Fibroblast of villous mesenchyme (primary cell): Measurements from ENCODE around the gene ATP23. TPM values are rescaled to one million over a fixed set of nuclear protein-coding genes. Genes with fewer than 3 reads are reported as not detected.

ENCODE experiments used
- DNase-seq: peaks from one replicate; pipeline ENCODE4 v3.0.0-alpha.2; 2010; ENCODE audit warnings: low read depth
- H3K4me3 ChIP-seq: 2 replicates; pipeline ENCODE4 v1.5.1; 2011; ENCODE audit warnings: low read depth, mild to moderate bottlenecking, low read length
- total RNA-seq: library from RNA; depleted of rRNA; stranded (reverse); fragments of >200 nt; gene quantifications from 2 replicates; pipeline ENCODE4 v1.2.3, GENCODE V29; 2012
- TF ChIP-seq, protein P1 (sequence below): IDR thresholded peaks from 2 replicates; pipeline ENCODE4 v1.5.1; 2012; ENCODE audit warnings: low read depth, mild to moderate bottlenecking, low read length; ENCODE audit not compliant: insufficient read depth

Gene ATP23
- total RNA-seq, 1 donor = 9.9 TPM

DNA sequence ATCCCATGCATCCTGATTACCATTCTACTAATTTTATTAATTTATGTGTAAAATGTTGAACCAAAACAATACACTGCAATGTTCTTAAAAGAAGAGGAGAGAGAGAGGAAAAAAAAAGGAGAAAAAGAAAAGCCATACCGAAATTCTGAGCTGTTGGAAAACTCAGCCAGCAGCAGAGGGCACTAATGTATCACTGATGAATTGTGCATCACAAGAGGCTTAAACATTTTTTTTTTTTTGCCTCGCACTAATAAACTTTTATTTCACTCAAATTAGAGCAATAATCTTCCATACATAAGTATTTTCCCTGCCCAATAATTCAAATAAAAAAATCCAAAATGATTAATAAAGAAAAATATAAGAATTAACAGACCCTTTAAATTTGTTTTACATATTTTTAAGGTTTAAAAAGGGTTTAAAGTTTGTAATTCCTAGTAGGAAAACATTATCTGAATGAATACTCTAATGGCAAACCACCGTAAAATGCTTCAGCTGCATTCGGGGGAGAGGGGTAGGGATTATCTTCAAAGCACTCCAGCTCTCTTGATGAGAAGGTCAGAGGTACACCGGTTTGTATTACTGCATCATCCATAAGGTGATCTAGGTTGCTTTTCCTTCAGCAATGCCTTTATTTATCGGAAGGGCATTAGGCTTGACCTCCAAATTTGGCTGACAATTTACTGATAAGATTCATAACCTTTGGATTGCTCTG lies 41.9 kb downstream of the ATP23 start:
- peak; percentile 66 for DNase-seq
- TF ChIP-seq, protein P1, sequence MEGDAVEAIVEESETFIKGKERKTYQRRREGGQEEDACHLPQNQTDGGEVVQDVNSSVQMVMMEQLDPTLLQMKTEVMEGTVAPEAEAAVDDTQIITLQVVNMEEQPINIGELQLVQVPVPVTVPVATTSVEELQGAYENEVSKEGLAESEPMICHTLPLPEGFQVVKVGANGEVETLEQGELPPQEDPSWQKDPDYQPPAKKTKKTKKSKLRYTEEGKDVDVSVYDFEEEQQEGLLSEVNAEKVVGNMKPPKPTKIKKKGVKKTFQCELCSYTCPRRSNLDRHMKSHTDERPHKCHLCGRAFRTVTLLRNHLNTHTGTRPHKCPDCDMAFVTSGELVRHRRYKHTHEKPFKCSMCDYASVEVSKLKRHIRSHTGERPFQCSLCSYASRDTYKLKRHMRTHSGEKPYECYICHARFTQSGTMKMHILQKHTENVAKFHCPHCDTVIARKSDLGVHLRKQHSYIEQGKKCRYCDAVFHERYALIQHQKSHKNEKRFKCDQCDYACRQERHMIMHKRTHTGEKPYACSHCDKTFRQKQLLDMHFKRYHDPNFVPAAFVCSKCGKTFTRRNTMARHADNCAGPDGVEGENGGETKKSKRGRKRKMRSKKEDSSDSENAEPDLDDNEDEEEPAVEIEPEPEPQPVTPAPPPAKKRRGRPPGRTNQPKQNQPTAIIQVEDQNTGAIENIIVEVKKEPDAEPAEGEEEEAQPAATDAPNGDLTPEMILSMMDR = peak; percentile 71
- H3K4me3 ChIP-seq = no peak overlapping the region

DNA sequence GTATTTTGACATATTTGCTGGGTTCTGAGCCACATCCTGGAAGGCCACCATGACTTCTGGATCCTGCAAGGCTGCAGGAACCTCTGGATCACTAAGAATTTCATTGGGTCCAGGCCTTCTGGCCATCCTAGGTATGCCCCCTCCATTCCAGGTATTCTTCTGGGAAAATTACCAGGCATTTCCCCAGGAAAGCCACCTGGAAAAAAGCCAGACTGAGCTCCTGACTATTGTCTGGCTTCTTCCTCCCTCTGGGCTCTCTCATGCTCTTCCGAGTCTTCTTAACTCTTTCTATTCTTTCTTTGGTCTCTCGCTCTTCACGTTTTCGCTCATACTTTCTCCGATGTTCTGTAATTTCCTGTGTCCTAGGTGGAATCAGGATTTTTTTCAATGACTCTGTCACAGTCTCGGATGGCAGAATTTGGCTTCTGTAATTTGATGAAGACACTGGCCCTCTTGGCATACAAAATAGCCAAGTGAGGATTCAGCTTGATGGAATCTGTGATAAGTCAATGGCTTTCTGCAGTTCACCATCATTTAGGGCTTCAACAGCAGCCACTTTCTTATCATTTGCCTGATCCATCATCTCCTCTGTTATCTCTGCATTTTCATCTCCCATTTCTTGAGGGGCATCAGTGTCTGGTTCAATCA lies 42.6 kb downstream of the ATP23 start:
- no peak for DNase-seq
- TF ChIP-seq, protein P1 = no peak
- H3K4me3 ChIP-seq = no peak overlapping the region

DNA sequence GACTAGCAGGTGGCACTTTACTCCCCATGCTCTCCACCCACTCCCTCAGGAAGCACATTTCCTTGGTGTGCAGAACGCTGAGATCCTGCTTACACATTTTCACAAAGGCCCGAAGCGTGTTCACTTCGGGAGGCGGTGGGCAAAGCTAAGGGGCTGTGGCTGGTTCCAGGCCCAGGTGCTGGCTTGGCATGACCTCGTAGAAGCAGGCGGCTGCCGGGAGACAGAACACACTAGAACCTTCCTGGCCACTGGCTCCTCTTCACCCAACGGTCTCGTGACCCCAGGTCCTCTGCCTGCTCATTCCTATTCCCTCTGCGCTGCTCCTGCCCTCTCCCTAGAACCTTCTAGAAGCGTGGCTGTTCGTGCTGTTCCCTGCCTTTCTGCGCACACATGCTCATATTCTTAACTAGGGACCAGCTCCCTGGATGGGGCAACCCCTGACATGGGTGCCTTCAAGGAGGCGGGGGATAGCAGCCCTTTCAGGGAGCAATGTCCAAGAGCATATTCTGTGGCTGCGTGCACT lies 43.3 kb downstream of the ATP23 start:
- TF ChIP-seq, protein P1 = no peak
- no peak for DNase-seq
- no peak overlapping the region for H3K4me3 ChIP-seq

DNA sequence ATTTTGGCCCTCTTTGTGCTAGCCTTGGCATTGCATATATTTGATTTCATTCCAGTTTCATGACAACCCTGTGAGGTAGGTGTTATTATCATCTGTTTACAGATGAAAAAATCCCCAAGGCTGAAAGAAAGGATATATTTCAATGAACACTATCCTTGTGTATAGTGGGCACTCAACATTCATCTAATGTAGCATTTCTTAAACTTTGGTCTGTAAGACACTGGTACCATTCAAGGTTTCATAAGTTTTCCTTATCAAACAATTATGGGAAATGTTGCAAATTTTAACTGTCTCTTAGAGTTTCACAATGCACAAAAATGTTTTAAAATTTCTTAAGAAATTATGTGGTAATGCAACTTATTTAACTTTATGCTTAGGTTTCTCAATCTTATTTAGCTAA lies 44.3 kb downstream of the ATP23 start:
- TF ChIP-seq, protein P1 = no peak
- DNase-seq = no peak

DNA sequence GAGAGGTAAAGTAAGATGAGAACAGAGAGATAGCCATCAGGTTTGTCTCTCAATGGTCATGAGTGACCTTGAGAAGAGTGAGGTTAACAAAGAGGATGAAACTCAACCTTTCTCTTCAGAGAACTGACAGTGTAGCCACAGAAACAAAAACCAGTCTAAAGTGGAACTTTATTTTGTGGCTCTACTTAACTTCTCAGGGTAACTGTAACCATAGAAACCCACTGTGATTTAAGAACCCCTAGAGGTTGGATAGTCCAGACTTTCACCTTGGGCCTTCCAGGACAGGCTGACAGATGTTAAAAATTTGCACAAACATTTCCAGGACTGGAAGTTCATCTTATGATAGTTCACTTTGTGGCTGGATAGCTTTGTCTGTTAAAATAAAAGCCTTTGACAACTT lies 48.5 kb downstream of the ATP23 start:
- DNase-seq = no peak
- TF ChIP-seq, protein P1 = no peak
- H3K4me3 ChIP-seq = no peak overlapping the region

More for the DNA sequence above, 44.3 kb downstream of the ATP23 start:
- H3K4me3 ChIP-seq = no peak overlapping the region

DNA sequence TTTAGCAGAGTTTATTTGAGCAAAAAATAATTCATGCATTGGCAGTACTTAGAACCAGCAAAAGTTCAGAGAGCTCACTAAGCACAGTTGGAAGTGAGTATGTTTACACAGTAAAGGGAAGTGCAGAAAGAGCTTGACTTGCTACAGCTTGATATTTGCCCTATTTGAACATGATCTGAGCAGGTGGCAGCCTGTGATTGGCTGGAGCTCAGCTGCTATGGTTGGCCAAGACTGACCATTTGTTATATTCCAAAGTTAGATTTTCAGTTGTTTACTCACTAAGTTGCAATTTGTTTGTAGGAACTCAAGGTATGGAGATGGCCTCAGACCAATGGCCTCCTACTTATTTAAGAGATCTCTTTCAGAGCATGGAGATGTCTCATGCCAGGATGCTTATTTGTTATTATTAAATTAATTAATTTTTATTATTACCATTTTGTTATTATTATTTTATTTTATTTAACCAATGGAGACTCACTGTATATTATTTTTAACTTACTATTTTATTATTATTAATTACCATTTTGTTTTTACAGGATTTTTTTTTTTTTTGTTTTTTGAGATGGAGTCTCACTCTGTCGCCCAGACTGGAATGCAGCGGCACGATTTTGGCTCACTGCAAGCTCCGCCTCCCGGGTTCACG lies 49.0 kb downstream of the ATP23 start:
- no peak overlapping the region for H3K4me3 ChIP-seq
- no peak for DNase-seq
- TF ChIP-seq, protein P1 = no peak
